ENCODE measurements around the gene ELAVL2.

ELAVL2 gene

GRCh38 chr9:23826120-23826629, at the start of gene ELAVL2:
ELAVL2 (minus strand) TSS chr9:23826240; CDS start chr9:23762234, 64,006 bp downstream.
- H3K4me1 Mint-ChIP-seq (ENCODE audit: low read depth) = peaks cover 4% of the 10 kb centered on the region
- H3K36me3 Mint-ChIP-seq = no peaks in the 10 kb centered on the region
- H3K4me3 Mint-ChIP-seq = no peak within 1 kb of the TSS
- peaks cover 7% of the 10 kb centered on the region for H3K9me3 Mint-ChIP-seq (ENCODE audit: low read depth)
- peaks cover 39% of the 10 kb centered on the region for H3K27me3 Mint-ChIP-seq
- no peak within 1 kb of the TSS for H3K27ac Mint-ChIP-seq

GRCh38 chr9:23858234-23858633, 32.2 kb upstream of the ELAVL2 start:
- Mint-ChIP-seq H3K9me3 (ENCODE audit: low read depth) (peaks cover 3% of the 10 kb centered on the region), H3K27me3 (peaks cover 3% of the 10 kb centered on the region), H3K27ac (no peak overlapping the region), H3K4me3 (no peak overlapping the region), H3K4me1 (ENCODE audit: low read depth) (no peaks in the 10 kb centered on the region), H3K36me3 (no peaks in the 10 kb centered on the region)

- Mint-ChIP-seq H3K27me3 (peaks cover 7% of the 10 kb centered on the region), H3K4me1 (ENCODE audit: low read depth) (peaks cover 3% of the 10 kb centered on the region), H3K36me3 (no peaks in the 10 kb centered on the region), H3K9me3 (ENCODE audit: low read depth) (peaks cover 3% of the 10 kb centered on the region), H3K4me3 (no peak overlapping the region), H3K27ac (no peak overlapping the region)
These were observed 30.0 kb upstream of the ELAVL2 start for GRCh38 chr9:23855873-23856604.

GRCh38 chr9:23850690-23851629, 24.9 kb upstream of the ELAVL2 start:
- Mint-ChIP-seq H3K4me3 (peak overlapping the region; percentile 27), H3K27me3 (peaks cover 19% of the 10 kb centered on the region), H3K27ac (no peak overlapping the region), H3K9me3 (ENCODE audit: low read depth) (no peaks in the 10 kb centered on the region), H3K4me1 (ENCODE audit: low read depth) (peaks cover 5% of the 10 kb centered on the region), H3K36me3 (no peaks in the 10 kb centered on the region)

- H3K27me3 Mint-ChIP-seq = peaks cover 19% of the 10 kb centered on the region
- H3K36me3 Mint-ChIP-seq = no peaks in the 10 kb centered on the region
- no peak overlapping the region for H3K27ac Mint-ChIP-seq
- H3K4me1 Mint-ChIP-seq (ENCODE audit: low read depth) = peaks cover 5% of the 10 kb centered on the region
- H3K4me3 Mint-ChIP-seq = no peak overlapping the region
- H3K9me3 Mint-ChIP-seq (ENCODE audit: low read depth) = no peaks in the 10 kb centered on the region
These were observed 24.2 kb upstream of the ELAVL2 start for GRCh38 chr9:23850242-23850689.

GRCh38 chr9:23849379-23850035, 23.5 kb upstream of the ELAVL2 start:
- no peak overlapping the region for H3K4me3 Mint-ChIP-seq
- peaks cover 19% of the 10 kb centered on the region for H3K27me3 Mint-ChIP-seq
- no peak overlapping the region for H3K27ac Mint-ChIP-seq
- peaks cover 5% of the 10 kb centered on the region for H3K4me1 Mint-ChIP-seq (ENCODE audit: low read depth)
- no peaks in the 10 kb centered on the region for H3K36me3 Mint-ChIP-seq
- no peaks in the 10 kb centered on the region for H3K9me3 Mint-ChIP-seq (ENCODE audit: low read depth)

- peaks cover 12% of the 10 kb centered on the region for H3K9me3 Mint-ChIP-seq (ENCODE audit: low read depth)
- no peaks in the 10 kb centered on the region for H3K4me1 Mint-ChIP-seq (ENCODE audit: low read depth)
- no peak overlapping the region for H3K27ac Mint-ChIP-seq
- no peaks in the 10 kb centered on the region for H3K27me3 Mint-ChIP-seq
- H3K36me3 Mint-ChIP-seq = no peaks in the 10 kb centered on the region
- no peak overlapping the region for H3K4me3 Mint-ChIP-seq
These were observed 16.6 kb upstream of the ELAVL2 start for GRCh38 chr9:23842565-23843129.

- Mint-ChIP-seq H3K4me3 (no peak overlapping the region), H3K36me3 (no peaks in the 10 kb centered on the region), H3K9me3 (ENCODE audit: low read depth) (peaks cover 12% of the 10 kb centered on the region), H3K27ac (no peak overlapping the region), H3K27me3 (no peaks in the 10 kb centered on the region), H3K4me1 (ENCODE audit: low read depth) (no peaks in the 10 kb centered on the region)
These were observed 15.3 kb upstream of the ELAVL2 start for GRCh38 chr9:23841304-23841703.

- no peaks in the 10 kb centered on the region for H3K4me1 Mint-ChIP-seq (ENCODE audit: low read depth)
- H3K27me3 Mint-ChIP-seq = peaks cover 4% of the 10 kb centered on the region
- peaks cover 6% of the 10 kb centered on the region for H3K9me3 Mint-ChIP-seq (ENCODE audit: low read depth)
- no peaks in the 10 kb centered on the region for H3K36me3 Mint-ChIP-seq
- H3K27ac Mint-ChIP-seq = no peak overlapping the region
- no peak overlapping the region for H3K4me3 Mint-ChIP-seq
These were observed 11.0 kb upstream of the ELAVL2 start for GRCh38 chr9:23837038-23837437.

GRCh38 chr9:23830929-23831730, 5.1 kb upstream of the ELAVL2 start:
- Mint-ChIP-seq H3K36me3 (peaks cover 3% of the 10 kb centered on the region), H3K4me3 (no peak overlapping the region), H3K4me1 (ENCODE audit: low read depth) (no peaks in the 10 kb centered on the region), H3K27me3 (peaks cover 42% of the 10 kb centered on the region), H3K27ac (no peak overlapping the region), H3K9me3 (ENCODE audit: low read depth) (peaks cover 11% of the 10 kb centered on the region)

GRCh38 chr9:23830476-23830805, 4.4 kb upstream of the ELAVL2 start:
- peaks cover 42% of the 10 kb centered on the region for H3K27me3 Mint-ChIP-seq
- no peak overlapping the region for H3K27ac Mint-ChIP-seq
- no peak overlapping the region for H3K4me3 Mint-ChIP-seq
- no peaks in the 10 kb centered on the region for H3K4me1 Mint-ChIP-seq (ENCODE audit: low read depth)
- peaks cover 11% of the 10 kb centered on the region for H3K9me3 Mint-ChIP-seq (ENCODE audit: low read depth)
- peaks cover 3% of the 10 kb centered on the region for H3K36me3 Mint-ChIP-seq

- peaks cover 11% of the 10 kb centered on the region for H3K9me3 Mint-ChIP-seq (ENCODE audit: low read depth)
- peaks cover 3% of the 10 kb centered on the region for H3K36me3 Mint-ChIP-seq
- peaks cover 42% of the 10 kb centered on the region for H3K27me3 Mint-ChIP-seq
- no peaks in the 10 kb centered on the region for H3K4me1 Mint-ChIP-seq (ENCODE audit: low read depth)
- H3K4me3 Mint-ChIP-seq = no peak overlapping the region
- H3K27ac Mint-ChIP-seq = no peak overlapping the region
These were observed 3.8 kb upstream of the ELAVL2 start for GRCh38 chr9:23829580-23830475.

- Mint-ChIP-seq H3K27me3 (peaks cover 35% of the 10 kb centered on the region), H3K4me1 (ENCODE audit: low read depth) (peaks cover 4% of the 10 kb centered on the region), H3K4me3 (no peak overlapping the region), H3K9me3 (ENCODE audit: low read depth) (peaks cover 7% of the 10 kb centered on the region), H3K36me3 (no peaks in the 10 kb centered on the region), H3K27ac (no peak overlapping the region)
These were observed 340 bp downstream of the ELAVL2 start for GRCh38 chr9:23825700-23826099.

Data from activated naive CD8-positive, alpha-beta T cell (primary cell).